B cell (primary cell): Measurements from ENCODE around the gene LIG4. TPM values are rescaled to one million over a fixed set of nuclear protein-coding genes. Genes with fewer than 3 reads are reported as not detected.

Source experiments
- ATAC-seq: fragments of 200-7000 bp; cut with Tn5 transposase; one replicate; pipeline ENCODE4 v1.10.0; 2021; ENCODE audit warnings: low read depth, mild to moderate bottlenecking, moderate number of reproducible peaks, moderate library complexity
- CTCF ChIA-PET: fragments of 350-600 bp; sonication (Branson Sonifier 250); formaldehyde crosslinking; loops from one replicate; lab custom pipeline; 2021; ENCODE audit warnings: antibody characterized with exemption, inconsistent platforms; lab: Charles Lee
- POLR2A ChIA-PET: fragments of 350-600 bp; sonication (Branson Sonifier 250); formaldehyde crosslinking; loops from one replicate; lab custom pipeline; 2021; ENCODE audit warnings: antibody characterized with exemption; lab: Charles Lee
- DNase-seq: peaks from one replicate; pipeline ENCODE4 v3.0.0; 2013
- H2AFZ ChIP-seq: 2 replicates; pipeline ENCODE4 v1.6.1; 2012; ENCODE audit warnings: mild to moderate bottlenecking, low read depth, low read length; ENCODE audit not compliant: insufficient read depth, poor library complexity, severe bottlenecking
- H3K27ac ChIP-seq, 2 donors: 1 replicate in 1 of 2; 2 replicates in 1 of 2; pipeline ENCODE4 v1.5.1; 2012 to 2013; ENCODE audit warnings: low read length in 2 of 2, mild to moderate bottlenecking in 2 of 2, moderate library complexity in 1 of 2
- H3K27me3 ChIP-seq, 4 experiments: fragments of 200-600 bp in 1 of 4; sonication (generic) in 1 of 4; replicated peaks in 1 of 4; 1 replicate in 2 of 4; 2 replicates in 2 of 4; pipeline versions ENCODE4 v1.6.1 to v1.7.0; 2013 to 2016; ENCODE audit warnings: low read length in 3 of 4, mild to moderate bottlenecking in 2 of 4, mixed read lengths in 1 of 4, moderate library complexity in 1 of 4; ENCODE audit not compliant: insufficient read depth in 4 of 4, control insufficient read depth in 3 of 4; ENCODE audit errors: control extremely low read depth in 1 of 4
- H3K36me3 ChIP-seq, 2 experiments: replicated peaks in 1 of 2; 1 replicate in 1 of 2; 2 replicates in 1 of 2; pipeline versions ENCODE4 v1.6.1 to v1.7.1; 2013; ENCODE audit warnings: low read length in 1 of 2; ENCODE audit not compliant: insufficient read depth in 2 of 2, control insufficient read depth in 1 of 2; ENCODE audit errors: control extremely low read depth in 1 of 2, extremely low read depth in 1 of 2
- H3K4me1 ChIP-seq, 2 donors: fragments of 200-600 bp in 1 of 2; sonication (generic) in 1 of 2; 1 replicate in 1 of 2; 2 replicates in 1 of 2; pipeline versions ENCODE4 v1.5.1 to v1.6.1; 2013 to 2017; ENCODE audit warnings: low read length in 2 of 2; ENCODE audit not compliant: control insufficient read depth in 2 of 2, insufficient read depth in 2 of 2
- H3K4me2 ChIP-seq: replicated peaks from 2 replicates; pipeline ENCODE3; 2012; ENCODE audit warnings: mild to moderate bottlenecking, low read depth, low read length; ENCODE audit not compliant: poor library complexity, severe bottlenecking
- H3K4me3 ChIP-seq, 5 experiments: fragments of 200-600 bp in 1 of 5; sonication (generic) in 1 of 5; 1 replicate in 3 of 5; 2 replicates in 2 of 5; pipeline versions ENCODE4 v1.5.1 to v1.7.0; 2011 to 2016; ENCODE audit warnings: low read length in 4 of 5, mild to moderate bottlenecking in 4 of 5, low read depth in 2 of 5, control low read depth in 1 of 5, moderate library complexity in 1 of 5; ENCODE audit not compliant: insufficient read depth in 1 of 5; ENCODE audit errors: control extremely low read depth in 1 of 5, extremely low read depth in 1 of 5
- H3K79me2 ChIP-seq: fragments of 200-600 bp; sonication (generic); one replicate; pipeline ENCODE4 v1.6.0; 2016; ENCODE audit warnings: low read length; ENCODE audit not compliant: control insufficient read depth, insufficient read depth
- H3K9ac ChIP-seq: fragments of 200-600 bp; sonication (generic); 2 replicates; pipeline ENCODE4 v1.6.1; 2017; ENCODE audit warnings: mild to moderate bottlenecking, low read length, moderate library complexity
- H3K9me3 ChIP-seq, 3 donors: one replicate each; pipeline versions ENCODE4 v1.6.1 to v1.7.1; 2013; ENCODE audit warnings: low read length in 2 of 3; ENCODE audit not compliant: control insufficient read depth in 2 of 3, insufficient read depth in 1 of 3; ENCODE audit errors: control extremely low read depth in 1 of 3
- H4K20me1 ChIP-seq: 2 replicates; pipeline ENCODE4 v1.6.0; 2012; ENCODE audit warnings: mild to moderate bottlenecking, low read length; ENCODE audit not compliant: insufficient read depth, control insufficient read depth, poor library complexity, severe bottlenecking
- H3K27ac Mint-ChIP-seq: one replicate; pipeline ENCODE4 v1.8.0; 2021; ENCODE audit warnings: mixed read lengths
- H3K27me3 Mint-ChIP-seq: one replicate; pipeline ENCODE4 v1.8.0; 2021; ENCODE audit warnings: mixed read lengths
- H3K4me1 Mint-ChIP-seq: one replicate; pipeline ENCODE4 v1.8.0; 2021; ENCODE audit warnings: mixed read lengths
- H3K4me3 Mint-ChIP-seq: one replicate; pipeline ENCODE4 v1.8.0; 2021; ENCODE audit warnings: mixed read lengths
- H3K9me3 Mint-ChIP-seq: one replicate; pipeline ENCODE4 v1.8.0; 2022; ENCODE audit warnings: mixed read lengths; ENCODE audit not compliant: insufficient read depth
- EZH2 ChIP-seq: IDR thresholded peaks from 2 replicates; pipeline ENCODE4 v1.6.1; 2012; ENCODE audit warnings: borderline replicate concordance, low read depth, mild to moderate bottlenecking, moderate library complexity, low read length; ENCODE audit not compliant: insufficient read depth, poor library complexity, severe bottlenecking
- WGBS: methylation state at CpG from one replicate; pipeline ENCODE4 v1.1.5; 2013; ENCODE audit warnings: missing lambda C conversion rate; ENCODE audit not compliant: insufficient coverage; 5-methylcytosine and 5-hydroxymethylcytosine counted together
- intact Hi-C: fragments of 100-400 bp; cut with micrococcal nuclease; formaldehyde crosslinking; loops from one replicate; pipeline ENCODE4 v1.10.0; 2022
- polyA plus RNA-seq: library from polyadenylated mRNA; depleted of rRNA; stranded (reverse); fragments of >200 nt; gene quantifications from 2 replicates; pipeline ENCODE4 v1.2.3, GENCODE V29; 2012
- total RNA-seq, 2 donors: library from RNA; stranded (reverse); fragments of 120-200 nt in 1 of 2; gene quantifications; 1 replicate in 1 of 2; 2 replicates in 1 of 2; pipeline versions ENCODE4 v1.2.3 to v1.2.4, GENCODE V29; 2013 to 2022
- TF ChIP-seq, protein P1 (sequence below): fragments of 200-600 bp; IDR thresholded peaks from one replicate; pipeline ENCODE4 v1.8.0; 2022; ENCODE audit warnings: antibody characterized with exemption, mild to moderate bottlenecking

Gene LIG4
- total and polyA plus RNA-seq, 2 donors (not counting 1 experiment from before 2014, with no cell fraction given), result 6.6 to 22.3 TPM

DNA sequence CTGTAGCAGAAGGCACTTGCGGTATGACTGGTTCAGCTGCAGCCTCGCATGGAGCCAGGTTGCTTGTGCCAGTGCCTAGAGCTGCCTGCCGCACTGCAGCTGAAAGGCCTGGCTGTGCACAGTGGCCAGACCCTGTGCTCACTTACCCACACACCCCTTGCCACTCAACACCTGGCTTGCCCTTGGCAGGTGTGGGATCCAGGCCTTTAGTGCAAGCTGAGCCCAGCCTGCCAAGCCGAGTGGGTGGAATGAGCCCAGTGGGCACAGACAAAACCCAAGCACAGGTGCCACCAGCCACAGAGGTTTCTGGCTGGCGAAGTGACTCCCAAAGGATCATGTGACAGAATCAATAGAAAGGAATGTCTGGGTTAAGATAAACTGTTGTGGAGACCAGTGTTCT lies 19.5 kb downstream of the LIG4 start:
- 94% methylated on average over 5 of the region's 5 CpGs for WGBS
- H3K27me3 Mint-ChIP-seq, result peaks cover 5% of the 10 kb centered on the region
- H3K27ac ChIP-seq, result no peak overlapping the region
- no peaks in the 10 kb centered on the region for H3K79me2 ChIP-seq
- peaks cover 11% of the 10 kb centered on the region for H3K9me3 Mint-ChIP-seq
- no peak overlapping the region for H2AFZ ChIP-seq
- no peak overlapping the region for H3K4me3 ChIP-seq
- no peak for DNase-seq
- ChIA-PET CTCF (no interaction called here), POLR2A (no interaction called here)
- H3K4me3 Mint-ChIP-seq, result no peak overlapping the region
- no peak overlapping the region for H3K27ac Mint-ChIP-seq
- no peaks in the 10 kb centered on the region for H4K20me1 ChIP-seq
- H3K9ac ChIP-seq, result no peak overlapping the region
- no peaks in the 10 kb centered on the region for H3K36me3 ChIP-seq
- H3K4me2 ChIP-seq, result no peak overlapping the region
- no peaks in the 10 kb centered on the region for H3K27me3 ChIP-seq
- intact Hi-C loops, result no loop called here
- peaks cover 2 to 21% (median 20%) of the 10 kb centered on the region in 3 donors for H3K9me3 ChIP-seq
- H3K4me1 ChIP-seq, result no peaks in the 10 kb centered on the region
- no peak for TF ChIP-seq EZH2
- TF ChIP-seq, protein P1, sequence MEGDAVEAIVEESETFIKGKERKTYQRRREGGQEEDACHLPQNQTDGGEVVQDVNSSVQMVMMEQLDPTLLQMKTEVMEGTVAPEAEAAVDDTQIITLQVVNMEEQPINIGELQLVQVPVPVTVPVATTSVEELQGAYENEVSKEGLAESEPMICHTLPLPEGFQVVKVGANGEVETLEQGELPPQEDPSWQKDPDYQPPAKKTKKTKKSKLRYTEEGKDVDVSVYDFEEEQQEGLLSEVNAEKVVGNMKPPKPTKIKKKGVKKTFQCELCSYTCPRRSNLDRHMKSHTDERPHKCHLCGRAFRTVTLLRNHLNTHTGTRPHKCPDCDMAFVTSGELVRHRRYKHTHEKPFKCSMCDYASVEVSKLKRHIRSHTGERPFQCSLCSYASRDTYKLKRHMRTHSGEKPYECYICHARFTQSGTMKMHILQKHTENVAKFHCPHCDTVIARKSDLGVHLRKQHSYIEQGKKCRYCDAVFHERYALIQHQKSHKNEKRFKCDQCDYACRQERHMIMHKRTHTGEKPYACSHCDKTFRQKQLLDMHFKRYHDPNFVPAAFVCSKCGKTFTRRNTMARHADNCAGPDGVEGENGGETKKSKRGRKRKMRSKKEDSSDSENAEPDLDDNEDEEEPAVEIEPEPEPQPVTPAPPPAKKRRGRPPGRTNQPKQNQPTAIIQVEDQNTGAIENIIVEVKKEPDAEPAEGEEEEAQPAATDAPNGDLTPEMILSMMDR, result no peak
- no peak for ATAC-seq
- H3K4me1 Mint-ChIP-seq, result peaks cover 2% of the 10 kb centered on the region

DNA sequence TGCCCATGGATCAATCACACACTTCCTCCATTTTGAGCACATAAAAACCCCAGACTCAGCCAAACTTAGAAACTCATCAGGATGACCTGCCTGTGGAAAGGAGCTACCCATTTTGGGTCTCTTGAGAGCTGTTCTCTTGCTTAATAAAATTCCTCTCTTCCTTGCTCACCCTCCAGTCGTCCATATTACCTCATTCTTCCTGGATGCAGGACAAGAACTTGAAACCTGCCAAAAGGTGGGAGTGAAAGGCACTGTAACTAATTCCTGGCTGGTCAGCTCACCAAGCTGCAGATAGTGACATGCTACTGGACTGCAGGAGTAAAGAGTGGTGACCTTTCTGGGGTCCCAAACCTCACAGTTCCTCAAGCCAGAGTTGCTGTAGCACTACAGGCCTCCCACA lies 20.2 kb downstream of the LIG4 start:
- Mint-ChIP-seq H3K4me1 (peaks cover 2% of the 10 kb centered on the region), H3K27me3 (peaks cover 5% of the 10 kb centered on the region), H3K27ac (no peak overlapping the region), H3K9me3 (peaks cover 11% of the 10 kb centered on the region), H3K4me3 (no peak overlapping the region)
- Histone ChIP-seq H3K9ac (no peak overlapping the region), H3K79me2 (no peaks in the 10 kb centered on the region), H3K36me3 (no peaks in the 10 kb centered on the region), H3K4me3 (no peak overlapping the region), H4K20me1 (no peaks in the 10 kb centered on the region), H3K27ac (no peak overlapping the region), H2AFZ (no peak overlapping the region), H3K4me2 (no peak overlapping the region), H3K4me1 (no peaks in the 10 kb centered on the region), H3K9me3 (peaks cover 2 to 21% (median 20%) of the 10 kb centered on the region in 3 donors), H3K27me3 (no peaks in the 10 kb centered on the region)
- no CpG with 5 or more reads among the region's 1 CpG for WGBS
- no peak for TF ChIP-seq EZH2
- TF ChIP-seq, protein P1, result no peak
- ATAC-seq (no peak), DNase-seq (no peak)
- intact Hi-C loops, result no loop called here
- POLR2A ChIA-PET, result no interaction called here
- CTCF ChIA-PET, result interaction anchor here (0.9 kb wide), 1 partner anchor 19 kb away, joined by 3 read pairs; no protein-coding TSS in a partner anchor
